SH-SY5Y (cell line): ENCODE results near the gene DNAAF5.

Source experiments
- GATA2 ChIP-seq: IDR thresholded peaks from 2 replicates; pipeline ENCODE4 v1.6.1; 2011; ENCODE audit warnings: mild to moderate bottlenecking, low read depth, low read length
- GATA3 ChIP-seq: IDR thresholded peaks from 2 replicates; pipeline ENCODE4 v1.6.1; 2011; ENCODE audit warnings: low read depth, mild to moderate bottlenecking, low read length, moderate library complexity

- TF ChIP-seq GATA3 (no peak), GATA2 (no peak)
Observed at GRCh38 chr7:738723-739454, 12.4 kb downstream of the DNAAF5 start.
